NB4 (cell line): ENCODE results near the gene FOXP1.

ENCODE experiments used
- DNase-seq: peaks from one replicate; pipeline ENCODE4 v3.0.0; 2010; ENCODE audit warnings: low read depth
- H3K4me3 ChIP-seq: one replicate; pipeline ENCODE4 v1.5.1; 2011; ENCODE audit warnings: mild to moderate bottlenecking, low read depth, low read length, moderate library complexity
- MYC ChIP-seq: IDR thresholded peaks from 2 replicates; pipeline ENCODE4 v1.6.1; 2011; ENCODE audit warnings: low read depth, low read length
- POLR2A ChIP-seq: IDR thresholded peaks from 2 replicates; pipeline ENCODE4 v1.6.1; 2011; ENCODE audit warnings: mild to moderate bottlenecking; ENCODE audit not compliant: insufficient read length; ENCODE audit errors: extremely low read depth
- TF ChIP-seq, protein P1 (sequence below): IDR thresholded peaks from 2 replicates; pipeline ENCODE4 v1.6.1; 2011; ENCODE audit warnings: low read depth, low read length
- TF ChIP-seq, protein P2 (sequence below): IDR thresholded peaks from one replicate; pipeline ENCODE4 v1.5.1; 2012; ENCODE audit warnings: low read depth, low read length

FOXP1 gene

GRCh38 chr3:71156062-71156665 lies 427.4 kb downstream of the FOXP1 start:
- no peak for DNase-seq
- no peak overlapping the region for H3K4me3 ChIP-seq
- TF ChIP-seq, protein P1, sequence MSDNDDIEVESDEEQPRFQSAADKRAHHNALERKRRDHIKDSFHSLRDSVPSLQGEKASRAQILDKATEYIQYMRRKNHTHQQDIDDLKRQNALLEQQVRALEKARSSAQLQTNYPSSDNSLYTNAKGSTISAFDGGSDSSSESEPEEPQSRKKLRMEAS = no peak
- TF ChIP-seq MYC (no peak), POLR2A (no peak)
- TF ChIP-seq, protein P2, sequence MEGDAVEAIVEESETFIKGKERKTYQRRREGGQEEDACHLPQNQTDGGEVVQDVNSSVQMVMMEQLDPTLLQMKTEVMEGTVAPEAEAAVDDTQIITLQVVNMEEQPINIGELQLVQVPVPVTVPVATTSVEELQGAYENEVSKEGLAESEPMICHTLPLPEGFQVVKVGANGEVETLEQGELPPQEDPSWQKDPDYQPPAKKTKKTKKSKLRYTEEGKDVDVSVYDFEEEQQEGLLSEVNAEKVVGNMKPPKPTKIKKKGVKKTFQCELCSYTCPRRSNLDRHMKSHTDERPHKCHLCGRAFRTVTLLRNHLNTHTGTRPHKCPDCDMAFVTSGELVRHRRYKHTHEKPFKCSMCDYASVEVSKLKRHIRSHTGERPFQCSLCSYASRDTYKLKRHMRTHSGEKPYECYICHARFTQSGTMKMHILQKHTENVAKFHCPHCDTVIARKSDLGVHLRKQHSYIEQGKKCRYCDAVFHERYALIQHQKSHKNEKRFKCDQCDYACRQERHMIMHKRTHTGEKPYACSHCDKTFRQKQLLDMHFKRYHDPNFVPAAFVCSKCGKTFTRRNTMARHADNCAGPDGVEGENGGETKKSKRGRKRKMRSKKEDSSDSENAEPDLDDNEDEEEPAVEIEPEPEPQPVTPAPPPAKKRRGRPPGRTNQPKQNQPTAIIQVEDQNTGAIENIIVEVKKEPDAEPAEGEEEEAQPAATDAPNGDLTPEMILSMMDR = no peak

- no peak for DNase-seq
- no peak overlapping the region for H3K4me3 ChIP-seq
- TF ChIP-seq, protein P2 = no peak
Observed at GRCh38 chr3:71154846-71155245, 428.7 kb downstream of the FOXP1 start.

GRCh38 chr3:71153713-71154112 lies 429.8 kb downstream of the FOXP1 start:
- TF ChIP-seq POLR2A (no peak), MYC (no peak)
- TF ChIP-seq, protein P2 = no peak
- H3K4me3 ChIP-seq = no peak overlapping the region
- DNase-seq = no peak

GRCh38 chr3:71152892-71153265 lies 430.6 kb downstream of the FOXP1 start:
- H3K4me3 ChIP-seq = no peak overlapping the region
- DNase-seq = no peak
- TF ChIP-seq, protein P2 = no peak
- TF ChIP-seq, protein P1 = no peak
- TF ChIP-seq MYC (no peak), POLR2A (no peak)

- DNase-seq = no peak
- TF ChIP-seq MYC (no peak), POLR2A (no peak)
- TF ChIP-seq, protein P1 = no peak
- TF ChIP-seq, protein P2 = no peak
- H3K4me3 ChIP-seq = no peak overlapping the region
Observed at GRCh38 chr3:71152039-71152891, 431.3 kb downstream of the FOXP1 start.
